ENCODE measurements around the gene SLC25A47. TPM values are rescaled to one million over a fixed set of nuclear protein-coding genes. Genes with fewer than 3 reads are reported as not detected.

Gene SLC25A47
- total and polyA plus RNA-seq, 4 donors: 23.7 to 469 (median 291) TPM

DNA sequence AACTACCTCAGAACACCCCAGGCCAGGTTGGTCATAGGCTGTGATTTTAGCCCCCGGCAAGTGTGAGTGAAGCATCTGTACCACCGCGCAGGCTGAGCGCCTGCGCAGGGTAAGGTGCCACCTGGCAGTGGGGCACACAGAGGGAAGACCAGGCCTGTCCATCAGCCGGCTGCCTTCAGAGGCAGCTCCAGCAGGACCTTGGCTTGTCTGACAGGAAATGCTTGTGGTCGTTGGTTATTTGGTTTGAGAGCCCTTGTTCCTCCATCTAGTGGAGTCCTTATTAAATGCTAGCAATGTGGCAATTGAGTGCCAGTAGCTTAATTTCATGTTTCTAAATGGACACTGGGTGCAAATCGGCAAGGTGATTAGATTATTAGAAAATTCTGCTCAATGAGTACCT is 44.4 kb upstream of the SLC25A47 start:
- Histone ChIP-seq H3K9ac (ENCODE audit: low read depth in 1 of 2, low read length in 2 of 2) (no peak overlapping the region), H3K27ac (ENCODE audit: low read depth in 1 of 2, low read length in 2 of 2) (no peak overlapping the region), H3K27me3 (ENCODE audit: control insufficient read depth in 4 of 4, insufficient read depth in 4 of 4, low read length in 3 of 4) (no peaks in the 10 kb centered on the region), H3K4me3 (ENCODE audit: low read depth in 1 of 3, low read length in 3 of 3) (no peak overlapping the region), H3K36me3 (ENCODE audit: control insufficient read depth in 4 of 4, insufficient read depth in 3 of 4, low read depth in 1 of 4, low read length in 3 of 4) (peaks cover 0 to 10% (median 1%) of the 10 kb centered on the region in 4 donors), H3K4me1 (ENCODE audit: control insufficient read depth in 4 of 4, insufficient read depth in 4 of 4, low read length in 3 of 4) (peaks cover 0 to 10% (median under 1%) of the 10 kb centered on the region in 4 donors), H3K9me3 (ENCODE audit: control insufficient read depth in 4 of 4, low read length in 3 of 4) (no peaks in the 10 kb centered on the region)
- no peak for DNase-seq (ENCODE audit: low spot score)
- TF ChIP-seq HNF4A (conservative IDR thresholded peaks at IDR 0.05) (no peak), FOXA1 (IDR thresholded peaks at IDR 0.05) (no peak), RXRA (IDR thresholded peaks at IDR 0.05) (no peak), EGR1 (IDR thresholded peaks at IDR 0.05; ENCODE audit: low read depth in 2 of 2) (no peak), SP1 (IDR thresholded peaks at IDR 0.05) (no peak), JUND (IDR thresholded peaks at IDR 0.05) (no peak), GABPA (IDR thresholded peaks at IDR 0.05 in 1 of 2, conservative IDR thresholded peaks at IDR 0.05 in 1 of 2) (no peak), HNF4G (IDR thresholded peaks at IDR 0.05) (no peak), FOXA2 (IDR thresholded peaks at IDR 0.05) (no peak), RAD21 (IDR thresholded peaks at IDR 0.05) (no peak), YY1 (IDR thresholded peaks at IDR 0.05) (no peak), NR2F2 (IDR thresholded peaks at IDR 0.05) (no peak), TAF1 (conservative IDR thresholded peaks at IDR 0.05) (no peak)
- TF ChIP-seq, protein P1, sequence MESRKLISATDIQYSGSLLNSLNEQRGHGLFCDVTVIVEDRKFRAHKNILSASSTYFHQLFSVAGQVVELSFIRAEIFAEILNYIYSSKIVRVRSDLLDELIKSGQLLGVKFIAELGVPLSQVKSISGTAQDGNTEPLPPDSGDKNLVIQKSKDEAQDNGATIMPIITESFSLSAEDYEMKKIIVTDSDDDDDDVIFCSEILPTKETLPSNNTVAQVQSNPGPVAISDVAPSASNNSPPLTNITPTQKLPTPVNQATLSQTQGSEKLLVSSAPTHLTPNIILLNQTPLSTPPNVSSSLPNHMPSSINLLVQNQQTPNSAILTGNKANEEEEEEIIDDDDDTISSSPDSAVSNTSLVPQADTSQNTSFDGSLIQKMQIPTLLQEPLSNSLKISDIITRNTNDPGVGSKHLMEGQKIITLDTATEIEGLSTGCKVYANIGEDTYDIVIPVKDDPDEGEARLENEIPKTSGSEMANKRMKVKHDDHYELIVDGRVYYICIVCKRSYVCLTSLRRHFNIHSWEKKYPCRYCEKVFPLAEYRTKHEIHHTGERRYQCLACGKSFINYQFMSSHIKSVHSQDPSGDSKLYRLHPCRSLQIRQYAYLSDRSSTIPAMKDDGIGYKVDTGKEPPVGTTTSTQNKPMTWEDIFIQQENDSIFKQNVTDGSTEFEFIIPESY (IDR thresholded peaks at IDR 0.05): no peak
- TF ChIP-seq, protein P2, sequence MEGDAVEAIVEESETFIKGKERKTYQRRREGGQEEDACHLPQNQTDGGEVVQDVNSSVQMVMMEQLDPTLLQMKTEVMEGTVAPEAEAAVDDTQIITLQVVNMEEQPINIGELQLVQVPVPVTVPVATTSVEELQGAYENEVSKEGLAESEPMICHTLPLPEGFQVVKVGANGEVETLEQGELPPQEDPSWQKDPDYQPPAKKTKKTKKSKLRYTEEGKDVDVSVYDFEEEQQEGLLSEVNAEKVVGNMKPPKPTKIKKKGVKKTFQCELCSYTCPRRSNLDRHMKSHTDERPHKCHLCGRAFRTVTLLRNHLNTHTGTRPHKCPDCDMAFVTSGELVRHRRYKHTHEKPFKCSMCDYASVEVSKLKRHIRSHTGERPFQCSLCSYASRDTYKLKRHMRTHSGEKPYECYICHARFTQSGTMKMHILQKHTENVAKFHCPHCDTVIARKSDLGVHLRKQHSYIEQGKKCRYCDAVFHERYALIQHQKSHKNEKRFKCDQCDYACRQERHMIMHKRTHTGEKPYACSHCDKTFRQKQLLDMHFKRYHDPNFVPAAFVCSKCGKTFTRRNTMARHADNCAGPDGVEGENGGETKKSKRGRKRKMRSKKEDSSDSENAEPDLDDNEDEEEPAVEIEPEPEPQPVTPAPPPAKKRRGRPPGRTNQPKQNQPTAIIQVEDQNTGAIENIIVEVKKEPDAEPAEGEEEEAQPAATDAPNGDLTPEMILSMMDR (IDR thresholded peaks at IDR 0.05; ENCODE audit: low read depth, low read length, missing input control): no peak
- TF ChIP-seq, protein P3, sequence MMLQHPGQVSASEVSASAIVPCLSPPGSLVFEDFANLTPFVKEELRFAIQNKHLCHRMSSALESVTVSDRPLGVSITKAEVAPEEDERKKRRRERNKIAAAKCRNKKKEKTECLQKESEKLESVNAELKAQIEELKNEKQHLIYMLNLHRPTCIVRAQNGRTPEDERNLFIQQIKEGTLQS (IDR thresholded peaks at IDR 0.05): no peak
- TF ChIP-seq, protein P4, sequence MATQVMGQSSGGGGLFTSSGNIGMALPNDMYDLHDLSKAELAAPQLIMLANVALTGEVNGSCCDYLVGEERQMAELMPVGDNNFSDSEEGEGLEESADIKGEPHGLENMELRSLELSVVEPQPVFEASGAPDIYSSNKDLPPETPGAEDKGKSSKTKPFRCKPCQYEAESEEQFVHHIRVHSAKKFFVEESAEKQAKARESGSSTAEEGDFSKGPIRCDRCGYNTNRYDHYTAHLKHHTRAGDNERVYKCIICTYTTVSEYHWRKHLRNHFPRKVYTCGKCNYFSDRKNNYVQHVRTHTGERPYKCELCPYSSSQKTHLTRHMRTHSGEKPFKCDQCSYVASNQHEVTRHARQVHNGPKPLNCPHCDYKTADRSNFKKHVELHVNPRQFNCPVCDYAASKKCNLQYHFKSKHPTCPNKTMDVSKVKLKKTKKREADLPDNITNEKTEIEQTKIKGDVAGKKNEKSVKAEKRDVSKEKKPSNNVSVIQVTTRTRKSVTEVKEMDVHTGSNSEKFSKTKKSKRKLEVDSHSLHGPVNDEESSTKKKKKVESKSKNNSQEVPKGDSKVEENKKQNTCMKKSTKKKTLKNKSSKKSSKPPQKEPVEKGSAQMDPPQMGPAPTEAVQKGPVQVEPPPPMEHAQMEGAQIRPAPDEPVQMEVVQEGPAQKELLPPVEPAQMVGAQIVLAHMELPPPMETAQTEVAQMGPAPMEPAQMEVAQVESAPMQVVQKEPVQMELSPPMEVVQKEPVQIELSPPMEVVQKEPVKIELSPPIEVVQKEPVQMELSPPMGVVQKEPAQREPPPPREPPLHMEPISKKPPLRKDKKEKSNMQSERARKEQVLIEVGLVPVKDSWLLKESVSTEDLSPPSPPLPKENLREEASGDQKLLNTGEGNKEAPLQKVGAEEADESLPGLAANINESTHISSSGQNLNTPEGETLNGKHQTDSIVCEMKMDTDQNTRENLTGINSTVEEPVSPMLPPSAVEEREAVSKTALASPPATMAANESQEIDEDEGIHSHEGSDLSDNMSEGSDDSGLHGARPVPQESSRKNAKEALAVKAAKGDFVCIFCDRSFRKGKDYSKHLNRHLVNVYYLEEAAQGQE (IDR thresholded peaks at IDR 0.05): no peak
- TF ChIP-seq, protein P5, sequence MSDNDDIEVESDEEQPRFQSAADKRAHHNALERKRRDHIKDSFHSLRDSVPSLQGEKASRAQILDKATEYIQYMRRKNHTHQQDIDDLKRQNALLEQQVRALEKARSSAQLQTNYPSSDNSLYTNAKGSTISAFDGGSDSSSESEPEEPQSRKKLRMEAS (IDR thresholded peaks at IDR 0.05): no peak
- WGBS: 75% methylated on average over 8 of the region's 8 CpGs
